SK-N-SH (cell line): ENCODE data around the gene TPO. TPM values are rescaled to one million over a fixed set of nuclear protein-coding genes. Genes with fewer than 3 reads are reported as not detected.

Experiments used
- CTCF ChIA-PET: fragments of 300-600, 350-600 bp; formaldehyde crosslinking; extraction: SDS; loops from one replicate; lab custom pipeline; 2021; lab: Yijun Ruan, JAX
- POLR2A ChIA-PET: fragments of 350-600 bp; sonication (Branson Sonifier 250); formaldehyde crosslinking; extraction: SDS; loops from one replicate; lab custom pipeline; 2020; ENCODE audit warnings: antibody characterized with exemption, inconsistent platforms; lab: Yijun Ruan, JAX
- DNase-seq: peaks from one replicate; pipeline ENCODE4 v3.0.0; 2012
- H2AFZ ChIP-seq: fragments of 200-600 bp; sonication (generic); 2 replicates; pipeline ENCODE4 v1.8.1; 2016; ENCODE audit warnings: antibody characterized with exemption, mild to moderate bottlenecking, low read depth
- H3F3A ChIP-seq: fragments of 200-600 bp; sonication (generic); replicated peaks from 2 replicates; pipeline ENCODE3; 2016; ENCODE audit warnings: antibody characterized with exemption, mild to moderate bottlenecking; ENCODE audit not compliant: insufficient read depth
- H3K27ac ChIP-seq, 2 experiments: fragments of 200-500 bp in 1 of 2; fragments of 200-600 bp in 1 of 2; sonication (Bioruptor generic) in 1 of 2; sonication (generic), shearing (Covaris generic) in 1 of 2; 2 replicates each; pipeline versions ENCODE4 v1.5.1 to v1.6.1; 2014 to 2016; ENCODE audit warnings: low read depth in 2 of 2, inconsistent platforms in 1 of 2, low read length in 1 of 2, mild to moderate bottlenecking in 1 of 2, mixed read lengths in 1 of 2
- H3K27me3 ChIP-seq: fragments of 200-600 bp; sonication (generic), shearing (Covaris generic); 2 replicates; pipeline ENCODE4 v1.6.1; 2016; ENCODE audit warnings: mixed run types; ENCODE audit not compliant: insufficient read depth
- H3K36me3 ChIP-seq, 2 experiments: fragments of 200-500 bp in 1 of 2; fragments of 200-600 bp in 1 of 2; sonication (Bioruptor generic) in 1 of 2; sonication (generic) in 1 of 2; replicated peaks in 1 of 2; 2 replicates each; pipeline versions ENCODE3 to v1.5.1; 2014 to 2016; ENCODE audit warnings: low read length in 1 of 2, mild to moderate bottlenecking in 1 of 2; ENCODE audit not compliant: insufficient read depth in 2 of 2, control insufficient read depth in 1 of 2
- H3K4me1 ChIP-seq, 2 experiments: fragments of 200-500 bp in 1 of 2; fragments of 200-600 bp in 1 of 2; sonication (Bioruptor generic) in 1 of 2; sonication (generic), shearing (Covaris generic) in 1 of 2; 2 replicates each; pipeline versions ENCODE4 v1.5.1 to v1.6.1; 2014 to 2016; ENCODE audit warnings: low read depth in 1 of 2, low read length in 1 of 2, mixed run types in 1 of 2; ENCODE audit not compliant: insufficient read depth in 2 of 2, control insufficient read depth in 1 of 2
- H3K4me2 ChIP-seq: fragments of 200-600 bp; sonication (generic), shearing (Covaris generic); 2 replicates; pipeline ENCODE4 v1.6.1; 2017; ENCODE audit warnings: mixed run types
- H3K4me3 ChIP-seq, 2 experiments: fragments of 200-500 bp in 1 of 2; fragments of 200-600 bp in 1 of 2; sonication (Bioruptor generic) in 1 of 2; sonication (generic), shearing (Covaris generic) in 1 of 2; 2 replicates each; pipeline versions ENCODE4 v1.5.1 to v1.8.1; 2014 to 2016; ENCODE audit warnings: low read depth in 2 of 2, inconsistent platforms in 1 of 2, low read length in 1 of 2, mild to moderate bottlenecking in 1 of 2, mixed read lengths in 1 of 2, moderate library complexity in 1 of 2
- H3K79me2 ChIP-seq: fragments of 200-600 bp; sonication (generic); 2 replicates; pipeline ENCODE4 v1.8.1; 2017; ENCODE audit warnings: mild to moderate bottlenecking; ENCODE audit not compliant: insufficient read depth
- H3K9ac ChIP-seq: fragments of 200-600 bp; sonication (generic); 2 replicates; pipeline ENCODE4 v1.6.1; 2017; ENCODE audit warnings: mixed run types
- H3K9me2 ChIP-seq: fragments of 200-600 bp; sonication (generic); 2 replicates; pipeline ENCODE4 v1.6.1; 2017; ENCODE audit warnings: mixed run types
- H3K9me3 ChIP-seq: fragments of 200-600 bp; sonication (generic); 2 replicates; pipeline ENCODE4 v1.6.1; 2017; ENCODE audit warnings: mixed run types, mild to moderate bottlenecking, moderate library complexity
- H4K20me1 ChIP-seq: fragments of 200-600 bp; sonication (generic); 2 replicates; pipeline ENCODE4 v1.6.1; 2017; ENCODE audit warnings: mild to moderate bottlenecking, mixed run types; ENCODE audit not compliant: insufficient read depth
- EZH2phosphoT487 ChIP-seq: fragments of 200-600 bp; sonication (generic); IDR thresholded peaks from 2 replicates; pipeline ENCODE4 v1.6.1; 2017; ENCODE audit warnings: low read depth, mixed run types, mild to moderate bottlenecking, antibody characterized with exemption, moderate library complexity, borderline replicate concordance
- FOXJ3 ChIP-seq: sonication (generic); formaldehyde crosslinking; IDR thresholded peaks from 2 replicates; pipeline ENCODE4 v1.5.1; 2020; ENCODE audit warnings: mild to moderate bottlenecking, missing genetic modification reagents
- FOXM1 ChIP-seq: IDR thresholded peaks from 2 replicates; pipeline ENCODE4 v1.4.0; 2012; ENCODE audit warnings: low read depth, mild to moderate bottlenecking
- GABPA ChIP-seq: IDR thresholded peaks from 2 replicates; pipeline ENCODE4 v1.4.0; 2012; ENCODE audit warnings: low read depth, mild to moderate bottlenecking
- JUND ChIP-seq: IDR thresholded peaks from 2 replicates; pipeline ENCODE4 v1.4.0; 2012
- MEF2A ChIP-seq: IDR thresholded peaks from 2 replicates; pipeline ENCODE4 v1.4.0; 2012; ENCODE audit warnings: low read depth, borderline replicate concordance
- MXI1 ChIP-seq: IDR thresholded peaks from 2 replicates; pipeline ENCODE4 v1.6.1; 2012; ENCODE audit warnings: mild to moderate bottlenecking, low read depth, low read length, improper control_type of control experiment
- NFIC ChIP-seq: IDR thresholded peaks from 2 replicates; pipeline ENCODE4 v1.4.0; 2012; ENCODE audit warnings: borderline replicate concordance
- POLR2AphosphoS5 ChIP-seq: IDR thresholded peaks from 2 replicates; pipeline ENCODE4 v1.6.1; 2012; ENCODE audit warnings: low read depth, low read length
- SMC3 ChIP-seq: IDR thresholded peaks from 2 replicates; pipeline ENCODE4 v1.6.1; 2012; ENCODE audit warnings: low read depth, low read length, improper control_type of control experiment
- TEAD4 ChIP-seq: IDR thresholded peaks from 2 replicates; pipeline ENCODE4 v1.4.0; 2012; ENCODE audit warnings: mild to moderate bottlenecking, borderline replicate concordance; ENCODE audit not compliant: insufficient read depth
- WGBS: methylation state at CpG from one replicate; pipeline ENCODE4 v1.1.6; 2017; ENCODE audit warnings: low lambda C conversion rate; 5-methylcytosine and 5-hydroxymethylcytosine counted together
- polyA plus RNA-seq, 3 experiments: library from polyadenylated mRNA; depleted of rRNA; stranded (reverse); fragments of >200 nt; gene quantifications; 2 replicates each; pipeline ENCODE4 v1.2.3, GENCODE V29; 2012
- TF ChIP-seq, protein P1 (sequence below): IDR thresholded peaks from 2 replicates; pipeline ENCODE4; 2012
- TF ChIP-seq, protein P2 (sequence below): IDR thresholded peaks from 2 replicates; pipeline ENCODE4 v1.6.1; 2012; ENCODE audit warnings: mild to moderate bottlenecking, low read depth, low read length, moderate library complexity
- TF ChIP-seq, protein P3 (sequence below): IDR thresholded peaks from 2 replicates; pipeline ENCODE4 v1.4.0; 2012; ENCODE audit warnings: low read depth, borderline replicate concordance
- TF ChIP-seq, protein P4 (sequence below): IDR thresholded peaks from 2 replicates; pipeline ENCODE4 v1.4.0; 2012; ENCODE audit warnings: low read depth
- TF ChIP-seq, protein P5 (sequence below): fragments of 200-600 bp; sonication (generic); IDR thresholded peaks from 2 replicates; pipeline ENCODE4 v1.6.1; 2017; ENCODE audit warnings: antibody characterized with exemption, mild to moderate bottlenecking, moderate library complexity

Gene TPO
- polyA plus RNA-seq, 1 of the 3 experiments (the other 2 are of a cell fraction): not detected

DNA sequence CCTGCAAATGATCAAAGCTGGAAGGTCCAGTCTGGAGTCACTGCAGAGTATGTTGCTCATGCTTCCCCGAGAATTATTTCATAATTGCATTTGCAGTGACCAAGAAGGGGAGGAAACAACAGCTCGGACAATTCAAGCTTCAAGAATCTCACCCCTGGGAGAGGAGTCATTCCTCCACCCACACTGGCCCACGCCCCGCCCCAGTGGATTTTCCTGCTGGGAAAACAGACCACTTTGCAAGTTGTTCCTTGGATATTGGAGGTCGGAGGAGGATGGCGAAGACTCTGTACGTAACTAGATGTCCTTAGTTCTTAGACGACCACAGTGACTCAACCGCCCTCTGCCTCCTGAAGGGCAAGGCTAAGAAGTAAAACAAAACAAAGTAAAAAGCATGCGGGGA is 159.4 kb downstream of the TPO start:
- ChIA-PET POLR2A (no interaction called here), CTCF (interaction anchor here (0.8 to 4.4 kb wide), 5 partner anchors 18 to 197 kb away, joined by 3 to 39 read pairs (median 5); no protein-coding TSS in a partner anchor)
- Histone ChIP-seq H4K20me1 (no peaks in the 10 kb centered on the region), H3K27ac (no peak overlapping the region), H3K27me3 (peaks cover 11% of the 10 kb centered on the region; the same call in 1 of the 2 replicates), H2AFZ (no peak overlapping the region), H3K79me2 (no peaks in the 10 kb centered on the region), H3K4me3 (no peak overlapping the region), H3K9me3 (no peaks in the 10 kb centered on the region), H3K9me2 (no peaks in the 10 kb centered on the region), H3K36me3 (no peaks in the 10 kb centered on the region), H3K4me2 (no peak overlapping the region), H3F3A (no peaks in the 10 kb centered on the region), H3K9ac (no peak overlapping the region), H3K4me1 (no peaks in the 10 kb centered on the region)
- TF ChIP-seq FOXM1 (no peak), GABPA (no peak), NFIC (no peak), FOXJ3 (no peak), SMC3 (no peak), MEF2A (no peak), POLR2AphosphoS5 (no peak), TEAD4 (no peak), MXI1 (no peak), EZH2phosphoT487 (no peak), JUND (no peak)
- TF ChIP-seq, protein P1, sequence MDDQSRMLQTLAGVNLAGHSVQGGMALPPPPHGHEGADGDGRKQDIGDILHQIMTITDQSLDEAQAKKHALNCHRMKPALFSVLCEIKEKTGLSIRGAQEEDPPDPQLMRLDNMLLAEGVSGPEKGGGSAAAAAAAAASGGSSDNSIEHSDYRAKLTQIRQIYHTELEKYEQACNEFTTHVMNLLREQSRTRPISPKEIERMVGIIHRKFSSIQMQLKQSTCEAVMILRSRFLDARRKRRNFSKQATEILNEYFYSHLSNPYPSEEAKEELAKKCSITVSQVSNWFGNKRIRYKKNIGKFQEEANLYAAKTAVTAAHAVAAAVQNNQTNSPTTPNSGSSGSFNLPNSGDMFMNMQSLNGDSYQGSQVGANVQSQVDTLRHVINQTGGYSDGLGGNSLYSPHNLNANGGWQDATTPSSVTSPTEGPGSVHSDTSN: no peak
- TF ChIP-seq, protein P2, sequence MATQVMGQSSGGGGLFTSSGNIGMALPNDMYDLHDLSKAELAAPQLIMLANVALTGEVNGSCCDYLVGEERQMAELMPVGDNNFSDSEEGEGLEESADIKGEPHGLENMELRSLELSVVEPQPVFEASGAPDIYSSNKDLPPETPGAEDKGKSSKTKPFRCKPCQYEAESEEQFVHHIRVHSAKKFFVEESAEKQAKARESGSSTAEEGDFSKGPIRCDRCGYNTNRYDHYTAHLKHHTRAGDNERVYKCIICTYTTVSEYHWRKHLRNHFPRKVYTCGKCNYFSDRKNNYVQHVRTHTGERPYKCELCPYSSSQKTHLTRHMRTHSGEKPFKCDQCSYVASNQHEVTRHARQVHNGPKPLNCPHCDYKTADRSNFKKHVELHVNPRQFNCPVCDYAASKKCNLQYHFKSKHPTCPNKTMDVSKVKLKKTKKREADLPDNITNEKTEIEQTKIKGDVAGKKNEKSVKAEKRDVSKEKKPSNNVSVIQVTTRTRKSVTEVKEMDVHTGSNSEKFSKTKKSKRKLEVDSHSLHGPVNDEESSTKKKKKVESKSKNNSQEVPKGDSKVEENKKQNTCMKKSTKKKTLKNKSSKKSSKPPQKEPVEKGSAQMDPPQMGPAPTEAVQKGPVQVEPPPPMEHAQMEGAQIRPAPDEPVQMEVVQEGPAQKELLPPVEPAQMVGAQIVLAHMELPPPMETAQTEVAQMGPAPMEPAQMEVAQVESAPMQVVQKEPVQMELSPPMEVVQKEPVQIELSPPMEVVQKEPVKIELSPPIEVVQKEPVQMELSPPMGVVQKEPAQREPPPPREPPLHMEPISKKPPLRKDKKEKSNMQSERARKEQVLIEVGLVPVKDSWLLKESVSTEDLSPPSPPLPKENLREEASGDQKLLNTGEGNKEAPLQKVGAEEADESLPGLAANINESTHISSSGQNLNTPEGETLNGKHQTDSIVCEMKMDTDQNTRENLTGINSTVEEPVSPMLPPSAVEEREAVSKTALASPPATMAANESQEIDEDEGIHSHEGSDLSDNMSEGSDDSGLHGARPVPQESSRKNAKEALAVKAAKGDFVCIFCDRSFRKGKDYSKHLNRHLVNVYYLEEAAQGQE: no peak
- TF ChIP-seq, protein P3, sequence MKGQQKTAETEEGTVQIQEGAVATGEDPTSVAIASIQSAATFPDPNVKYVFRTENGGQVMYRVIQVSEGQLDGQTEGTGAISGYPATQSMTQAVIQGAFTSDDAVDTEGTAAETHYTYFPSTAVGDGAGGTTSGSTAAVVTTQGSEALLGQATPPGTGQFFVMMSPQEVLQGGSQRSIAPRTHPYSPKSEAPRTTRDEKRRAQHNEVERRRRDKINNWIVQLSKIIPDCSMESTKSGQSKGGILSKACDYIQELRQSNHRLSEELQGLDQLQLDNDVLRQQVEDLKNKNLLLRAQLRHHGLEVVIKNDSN: no peak
- TF ChIP-seq, protein P4, sequence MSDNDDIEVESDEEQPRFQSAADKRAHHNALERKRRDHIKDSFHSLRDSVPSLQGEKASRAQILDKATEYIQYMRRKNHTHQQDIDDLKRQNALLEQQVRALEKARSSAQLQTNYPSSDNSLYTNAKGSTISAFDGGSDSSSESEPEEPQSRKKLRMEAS: no peak
- TF ChIP-seq, protein P5, sequence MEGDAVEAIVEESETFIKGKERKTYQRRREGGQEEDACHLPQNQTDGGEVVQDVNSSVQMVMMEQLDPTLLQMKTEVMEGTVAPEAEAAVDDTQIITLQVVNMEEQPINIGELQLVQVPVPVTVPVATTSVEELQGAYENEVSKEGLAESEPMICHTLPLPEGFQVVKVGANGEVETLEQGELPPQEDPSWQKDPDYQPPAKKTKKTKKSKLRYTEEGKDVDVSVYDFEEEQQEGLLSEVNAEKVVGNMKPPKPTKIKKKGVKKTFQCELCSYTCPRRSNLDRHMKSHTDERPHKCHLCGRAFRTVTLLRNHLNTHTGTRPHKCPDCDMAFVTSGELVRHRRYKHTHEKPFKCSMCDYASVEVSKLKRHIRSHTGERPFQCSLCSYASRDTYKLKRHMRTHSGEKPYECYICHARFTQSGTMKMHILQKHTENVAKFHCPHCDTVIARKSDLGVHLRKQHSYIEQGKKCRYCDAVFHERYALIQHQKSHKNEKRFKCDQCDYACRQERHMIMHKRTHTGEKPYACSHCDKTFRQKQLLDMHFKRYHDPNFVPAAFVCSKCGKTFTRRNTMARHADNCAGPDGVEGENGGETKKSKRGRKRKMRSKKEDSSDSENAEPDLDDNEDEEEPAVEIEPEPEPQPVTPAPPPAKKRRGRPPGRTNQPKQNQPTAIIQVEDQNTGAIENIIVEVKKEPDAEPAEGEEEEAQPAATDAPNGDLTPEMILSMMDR: no peak
- no peak for DNase-seq
- 58% methylated on average over 10 of the region's 10 CpGs for WGBS
